HEK293 (cell line): ENCODE measurements around the gene PLAU.
"Not testable (repeated sequence)": the region's sequence is repeated elsewhere in the genome, so short reads cannot be mapped to it uniquely, and the experiment has no call there.

Experiments
- CTCF ChIA-PET: fragments of 350-600 bp; formaldehyde crosslinking; extraction: SDS; loops from one replicate; lab custom pipeline; 2021; ENCODE audit warnings: antibody characterized with exemption; lab: Yijun Ruan, JAX
- POLR2A ChIA-PET: fragments of 300-600 bp; formaldehyde crosslinking; extraction: SDS; loops from one replicate; lab custom pipeline; 2020; ENCODE audit warnings: antibody characterized with exemption, inconsistent platforms; lab: Yijun Ruan, JAX
- H3K27ac ChIP-seq: fragments of 200-500 bp; sonication (Bioruptor generic); 2 replicates; pipeline ENCODE4 v1.5.1; 2014; ENCODE audit warnings: low read depth, low read length, control low read depth, inconsistent platforms; ENCODE audit errors: extremely low read depth
- H3K36me3 ChIP-seq, 2 experiments: fragments of 200-500 bp in 1 of 2; sonication (Bioruptor generic) in 1 of 2; 1 replicate in 1 of 2; 2 replicates in 1 of 2; pipeline ENCODE4 v1.5.1; 2014 to 2017; ENCODE audit warnings: inconsistent platforms in 2 of 2, low read length in 2 of 2; ENCODE audit not compliant: control insufficient read depth in 2 of 2, insufficient read depth in 1 of 2
- H3K4me1 ChIP-seq: fragments of 200-500 bp; sonication (Bioruptor generic); 2 replicates; pipeline ENCODE4 v1.5.1; 2014; ENCODE audit warnings: mild to moderate bottlenecking, low read length, inconsistent platforms; ENCODE audit not compliant: control insufficient read depth, insufficient read depth
- H3K4me3 ChIP-seq: 2 replicates; pipeline ENCODE4 v1.5.1; 2011; ENCODE audit warnings: low read depth, mild to moderate bottlenecking, control low read depth, low read length, moderate library complexity
- H3K9me3 ChIP-seq: fragments of 200-500 bp; sonication (Bioruptor generic); 2 replicates; pipeline ENCODE4 v1.5.1; 2014; ENCODE audit warnings: low read depth, low read length, inconsistent platforms; ENCODE audit not compliant: control insufficient read depth, insufficient read depth
- YY1 ChIP-seq: fragments of 450-650 bp; formaldehyde crosslinking; IDR thresholded peaks from 2 replicates; pipeline ENCODE4 v1.5.1; 2018; ENCODE audit warnings: missing biosample characterization, missing genetic modification characterization
- ZIC2 ChIP-seq: fragments of 450-650 bp; formaldehyde crosslinking; IDR thresholded peaks from 2 replicates; pipeline ENCODE4 v1.5.1; 2016; ENCODE audit warnings: missing biosample characterization, missing genetic modification characterization
- ZNF121 ChIP-seq: fragments of 450-650 bp; formaldehyde crosslinking; IDR thresholded peaks from 2 replicates; pipeline ENCODE4 v1.5.1; 2016; ENCODE audit warnings: missing biosample characterization, missing genetic modification characterization
- ZNF16 ChIP-seq: fragments of 450-650 bp; formaldehyde crosslinking; IDR thresholded peaks from 2 replicates; pipeline ENCODE4 v1.5.1; 2016; ENCODE audit warnings: low read depth, missing biosample characterization, missing genetic modification characterization
- ZNF664 ChIP-seq: fragments of 450-650 bp; formaldehyde crosslinking; IDR thresholded peaks from 2 replicates; pipeline ENCODE4 v1.5.1; 2016; ENCODE audit warnings: missing biosample characterization, missing genetic modification characterization
- ZNF76 ChIP-seq: fragments of 450-650 bp; formaldehyde crosslinking; IDR thresholded peaks from 2 replicates; pipeline ENCODE4; 2016; ENCODE audit warnings: low read depth, missing biosample characterization, missing genetic modification characterization, borderline replicate concordance
- TF ChIP-seq, protein P1 (sequence below): fragments of 450-650 bp; formaldehyde crosslinking; IDR thresholded peaks from 2 replicates; pipeline ENCODE4 v1.5.1; 2017; ENCODE audit warnings: missing biosample characterization, mild to moderate bottlenecking, missing genetic modification characterization, moderate library complexity

The PLAU gene

DNA sequence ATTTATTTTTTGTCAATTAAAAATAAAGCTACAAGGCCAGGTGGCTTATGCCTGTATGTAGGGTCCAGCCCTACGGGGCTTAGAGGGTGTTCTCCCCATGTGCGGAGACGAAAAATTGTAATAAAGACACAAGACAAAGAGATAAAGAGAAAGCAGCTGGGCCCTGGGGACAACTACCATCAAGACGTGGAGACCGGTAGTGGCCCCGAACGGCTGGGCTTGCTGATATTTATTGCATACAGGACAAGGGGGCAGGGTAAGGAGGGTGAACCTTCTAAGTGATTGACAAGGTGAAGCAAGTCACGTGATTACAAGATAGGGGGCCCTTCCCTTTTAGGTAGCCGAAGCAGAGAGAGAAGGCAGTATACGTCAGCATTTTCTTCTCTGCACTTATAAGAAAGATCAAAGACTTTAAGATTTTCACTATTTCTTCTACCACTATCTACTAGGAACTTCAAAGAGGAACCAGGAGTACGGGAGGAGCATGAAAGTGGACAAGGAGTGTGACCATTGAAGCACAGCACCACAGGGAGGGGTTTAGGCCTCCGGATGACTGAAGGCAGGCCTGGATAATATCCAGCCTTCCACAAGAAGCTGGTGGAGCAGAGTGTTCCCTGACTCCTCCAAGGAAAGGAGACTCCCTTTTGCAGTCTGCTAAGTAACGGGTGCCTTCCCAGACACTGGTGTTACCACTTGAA is 19.8 kb downstream of the PLAU start:
- H3K36me3 ChIP-seq, H3K4me3 ChIP-seq, H3K9me3 ChIP-seq, H3K4me1 ChIP-seq, H3K27ac ChIP-seq, POLR2A ChIA-PET: not testable (repeated sequence)
- CTCF ChIA-PET = interaction anchor here (0.6 to 2.2 kb wide), 7 partner anchors 10 to 172 kb away, joined by 3 to 7 read pairs (median 5); no protein-coding TSS in a partner anchor

DNA sequence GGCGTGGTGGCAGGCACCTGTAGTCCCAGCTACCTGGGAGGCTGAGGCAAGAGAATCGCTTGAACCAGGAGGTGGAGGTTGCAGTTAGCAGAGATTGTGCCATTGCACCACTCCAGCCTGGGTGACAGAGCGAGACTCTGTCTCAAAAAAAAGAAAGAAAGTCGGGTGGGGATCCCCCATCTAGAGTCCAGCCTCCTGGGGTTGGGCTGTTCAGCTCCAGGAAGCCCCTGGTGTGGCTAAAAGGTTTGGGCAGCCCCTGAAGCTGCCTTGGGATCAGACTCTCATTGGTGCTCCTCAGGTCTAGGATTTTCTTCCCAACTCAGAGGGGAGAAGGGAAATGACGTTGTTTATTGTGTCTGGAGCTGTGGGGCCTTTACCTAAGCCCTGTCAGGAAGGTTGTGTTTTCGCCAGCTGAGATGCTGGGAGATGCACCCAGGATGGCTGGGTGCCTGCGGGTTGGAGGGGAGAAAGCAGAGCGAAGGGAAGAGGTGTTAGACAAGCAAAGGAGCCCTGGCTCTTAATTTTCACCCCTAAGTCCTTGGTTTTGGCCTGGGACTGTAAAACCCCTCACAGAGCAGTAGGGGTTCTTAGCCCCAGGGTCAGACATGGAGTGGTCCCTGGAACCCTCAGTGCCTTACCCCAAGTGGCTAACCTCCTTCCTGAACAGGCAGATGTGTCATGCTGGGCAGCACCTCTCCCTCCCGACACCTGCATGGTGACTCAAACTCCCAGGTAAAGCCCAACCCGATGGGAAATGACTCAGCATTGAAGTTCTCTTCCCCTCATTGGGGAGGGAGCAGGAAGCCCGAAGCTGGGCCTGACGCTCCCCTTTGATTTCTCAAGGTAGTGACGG is 21.1 kb downstream of the PLAU start:
- no peak overlapping the region for H3K27ac ChIP-seq
- no peaks in the 10 kb centered on the region for H3K9me3 ChIP-seq
- ChIA-PET POLR2A (interaction anchor here (0.6 kb wide), 1 partner anchor 127 kb away, joined by 4 read pairs; no protein-coding TSS in a partner anchor), CTCF (interaction anchor here (0.6 to 2.2 kb wide), 7 partner anchors 8 to 99 kb away, joined by 3 to 7 read pairs (median 3); no protein-coding TSS in a partner anchor)
- H3K36me3 ChIP-seq = no peaks in the 10 kb centered on the region
- H3K4me1 ChIP-seq = no peaks in the 10 kb centered on the region
- H3K4me3 ChIP-seq = no peak overlapping the region
- TF ChIP-seq ZIC2 (tag by site-specific recombination) (0 out of 2 replicates have a peak, but pooled peaks have one; percentile 12), ZNF76 (no peak), YY1 (tag by site-specific recombination) (no peak), ZNF664 (tag by site-specific recombination) (no peak)
- TF ChIP-seq, protein P1, sequence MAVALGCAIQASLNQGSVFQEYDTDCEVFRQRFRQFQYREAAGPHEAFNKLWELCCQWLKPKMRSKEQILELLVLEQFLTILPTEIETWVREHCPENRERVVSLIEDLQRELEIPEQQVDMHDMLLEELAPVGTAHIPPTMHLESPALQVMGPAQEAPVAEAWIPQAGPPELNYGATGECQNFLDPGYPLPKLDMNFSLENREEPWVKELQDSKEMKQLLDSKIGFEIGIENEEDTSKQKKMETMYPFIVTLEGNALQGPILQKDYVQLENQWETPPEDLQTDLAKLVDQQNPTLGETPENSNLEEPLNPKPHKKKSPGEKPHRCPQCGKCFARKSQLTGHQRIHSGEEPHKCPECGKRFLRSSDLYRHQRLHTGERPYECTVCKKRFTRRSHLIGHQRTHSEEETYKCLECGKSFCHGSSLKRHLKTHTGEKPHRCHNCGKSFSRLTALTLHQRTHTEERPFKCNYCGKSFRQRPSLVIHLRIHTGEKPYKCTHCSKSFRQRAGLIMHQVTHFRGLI (tag by site-specific recombination) = peak; percentile 93
- TF ChIP-seq, all 188 proteins: peak for 2

DNA sequence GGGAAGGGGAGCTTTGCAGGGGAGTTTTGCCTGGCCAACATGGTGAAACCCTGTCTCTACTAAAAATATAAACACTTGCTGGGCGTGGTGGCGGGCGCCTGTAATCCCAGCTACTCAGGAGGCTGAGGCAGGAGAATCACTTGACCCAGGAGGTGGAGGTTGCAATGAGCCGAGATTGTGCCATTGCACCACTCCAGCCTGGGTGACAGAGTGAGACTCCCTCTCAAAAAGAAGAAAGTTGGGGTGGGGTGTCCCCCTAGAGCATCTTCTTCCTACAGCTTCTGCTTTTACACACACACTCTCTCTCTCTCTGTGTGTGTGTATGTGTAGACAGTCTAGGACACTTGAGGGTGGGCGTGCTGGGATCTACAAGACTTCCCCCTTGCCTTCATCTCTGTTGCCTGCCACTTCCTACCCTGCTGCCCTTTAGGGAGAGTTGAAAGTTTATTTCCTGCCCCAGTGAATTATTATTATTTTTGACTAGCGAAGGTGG is 21.7 kb downstream of the PLAU start:
- H3K4me3 ChIP-seq = no peak overlapping the region
- no peak overlapping the region for H3K27ac ChIP-seq
- POLR2A ChIA-PET = no interaction called here

DNA sequence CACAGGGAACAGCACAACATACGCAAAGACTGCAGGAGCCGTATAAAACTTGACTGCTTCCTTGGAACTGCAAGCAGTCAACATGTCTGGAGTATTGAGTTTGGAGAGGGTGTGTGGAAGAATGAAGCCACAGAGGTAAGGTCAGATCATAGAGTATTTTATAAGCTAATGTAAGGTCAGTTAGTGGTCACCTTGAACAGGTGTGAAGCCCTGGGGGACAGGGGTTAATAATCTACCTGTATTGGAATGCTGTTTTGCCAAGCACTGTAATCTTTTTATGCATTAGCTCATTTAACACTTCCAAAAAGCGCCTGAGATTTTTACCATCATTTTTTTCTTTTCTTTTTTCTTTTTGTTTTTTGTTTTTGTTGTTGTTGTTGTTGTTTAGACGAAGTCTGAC is 23.1 kb downstream of the PLAU start:
- Histone ChIP-seq H3K4me3 (no peak overlapping the region), H3K27ac (no peak overlapping the region), H3K36me3 (no peaks in the 10 kb centered on the region), H3K9me3 (no peaks in the 10 kb centered on the region), H3K4me1 (no peaks in the 10 kb centered on the region)
- ChIA-PET CTCF (interaction anchor here (0.7 to 1.1 kb wide), 2 partner anchors 12 to 48 kb away, joined by 3 to 4 read pairs; no protein-coding TSS in a partner anchor), POLR2A (no interaction called here)
- no peak for TF ChIP-seq ZNF16
- 0 out of 2 replicates have a peak, but pooled peaks have one; percentile 51 for TF ChIP-seq ZNF664 (tag by site-specific recombination)

More for the DNA sequence above, 21.7 kb downstream of the PLAU start:
- no peaks in the 10 kb centered on the region for H3K36me3 ChIP-seq
- CTCF ChIA-PET = interaction anchor here (0.9 to 2.2 kb wide), 5 partner anchors 8 to 53 kb away, joined by 3 to 7 read pairs (median 5); no protein-coding TSS in a partner anchor
- no peaks in the 10 kb centered on the region for H3K4me1 ChIP-seq
- no peak for TF ChIP-seq ZNF121
- no peaks in the 10 kb centered on the region for H3K9me3 ChIP-seq

DNA sequence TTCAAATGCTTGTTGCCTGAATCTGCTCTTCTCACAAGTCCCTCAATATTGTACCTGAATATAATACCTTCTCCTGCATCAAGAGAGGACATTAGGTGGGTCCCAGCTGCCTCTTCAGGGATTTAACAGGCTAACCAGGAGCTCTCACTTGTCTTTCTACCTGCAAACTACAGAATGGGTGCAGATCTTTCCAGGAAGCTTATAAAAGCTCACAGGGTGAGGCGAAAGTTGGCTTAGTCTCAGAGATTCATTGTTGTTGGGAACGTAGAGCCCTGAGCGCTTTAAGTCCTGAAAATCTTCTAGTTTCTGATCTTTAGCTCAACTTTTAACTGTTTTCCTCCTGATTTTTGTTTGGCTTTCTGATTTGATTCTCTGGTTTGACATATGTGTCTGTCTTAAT is 25.0 kb downstream of the PLAU start:
- no peaks in the 10 kb centered on the region for H3K4me1 ChIP-seq
- H3K27ac ChIP-seq = no peak overlapping the region
- no peaks in the 10 kb centered on the region for H3K9me3 ChIP-seq
- ChIA-PET POLR2A (interaction anchor here (1.2 kb wide), 1 partner anchor 30 kb away, joined by 3 read pairs; no protein-coding TSS in a partner anchor), CTCF (interaction anchor here (0.5 to 8.9 kb wide), 7 partner anchors 20 to 856 kb away, joined by 3 to 182 read pairs (median 3); no protein-coding TSS in a partner anchor)
- TF ChIP-seq, protein P1 (tag by site-specific recombination) = no peak
- no peak overlapping the region for H3K4me3 ChIP-seq
- no peaks in the 10 kb centered on the region for H3K36me3 ChIP-seq
